PC-3 (cell line): ENCODE results near the gene MORN3. TPM values are rescaled to one million over a fixed set of nuclear protein-coding genes. Genes with fewer than 3 reads are reported as not detected.
"Not testable (repeated sequence)": the region's sequence is repeated elsewhere in the genome, so short reads cannot be mapped to it uniquely, and the experiment has no call there.

Experiments
- ATAC-seq: fragments of 200-7000 bp; cut with Tn5 transposase; 2 replicates; pipeline ENCODE4 v1.9.1; 2020; ENCODE audit warnings: mild to moderate bottlenecking, moderate library complexity
- BruUV-seq: library from RNA; stranded (reverse); fragments of 400-500 nt; replicated peaks from 2 replicates; lab custom pipeline; 2021; lab: Mats Ljungman, UMichigan
- CTCF ChIA-PET: fragments of 300-600 bp; sonication (Branson Sonifier 250); formaldehyde crosslinking; loops from one replicate; lab custom pipeline; 2022; ENCODE audit warnings: antibody characterized with exemption; lab: Charles Lee
- POLR2A ChIA-PET: fragments of 300-600 bp; sonication (Branson Sonifier 250); formaldehyde crosslinking; loops from one replicate; lab custom pipeline; 2022; ENCODE audit warnings: antibody characterized with exemption; ENCODE audit not compliant: unreplicated experiment; lab: Charles Lee
- DNase-seq: peaks from one replicate; pipeline ENCODE4 v3.0.0-alpha.2; 2015
- H2AFZ ChIP-seq: fragments of 300-600 bp; sonication (generic); 2 replicates; pipeline ENCODE4 v1.6.0; 2016; ENCODE audit warnings: antibody characterized with exemption, low read length
- H3F3A ChIP-seq: fragments of 300-600 bp; sonication (generic); one replicate; pipeline ENCODE4 v1.6.0; 2017; ENCODE audit warnings: antibody characterized with exemption, low read length, control low read depth, mild to moderate bottlenecking; ENCODE audit not compliant: unreplicated experiment
- H3K27ac ChIP-seq: fragments of 300-600 bp; sonication (generic); 2 replicates; pipeline ENCODE4 v1.5.1; 2016; ENCODE audit warnings: mild to moderate bottlenecking, low read length
- H3K27me3 ChIP-seq: fragments of 300-600 bp; sonication (generic); 2 replicates; pipeline ENCODE4 v1.6.1; 2016; ENCODE audit warnings: low read length, mixed read lengths
- H3K36me3 ChIP-seq: fragments of 300-600 bp; sonication (generic); 2 replicates; pipeline ENCODE4 v1.6.1; 2016; ENCODE audit warnings: low read depth, mixed run types, low read length, mixed read lengths
- H3K4me1 ChIP-seq: fragments of 300-600 bp; sonication (generic); 2 replicates; pipeline ENCODE4 v1.5.1; 2016; ENCODE audit warnings: low read length; ENCODE audit not compliant: insufficient read depth
- H3K4me2 ChIP-seq: fragments of 300-600 bp; sonication (generic); 2 replicates; pipeline ENCODE4 v1.6.0; 2016; ENCODE audit warnings: low read length
- H3K4me3 ChIP-seq: fragments of 300-600 bp; sonication (generic); 2 replicates; pipeline ENCODE4 v1.5.1; 2016; ENCODE audit warnings: mild to moderate bottlenecking, low read length, mixed read lengths
- H3K79me2 ChIP-seq: fragments of 300-600 bp; sonication (generic); 2 replicates; pipeline ENCODE4 v1.6.1; 2017; ENCODE audit warnings: low read length, mixed read lengths
- H3K9ac ChIP-seq: fragments of 300-600 bp; sonication (generic); 2 replicates; pipeline ENCODE4 v1.6.0; 2016; ENCODE audit warnings: mild to moderate bottlenecking, low read length
- H3K9me2 ChIP-seq: fragments of 300-600 bp; sonication (generic); replicated peaks from 2 replicates; pipeline ENCODE4 v1.6.1; 2016; ENCODE audit warnings: mixed run types, low read length, mixed read lengths
- H3K9me3 ChIP-seq: fragments of 300-600 bp; sonication (generic); 2 replicates; pipeline ENCODE4 v1.6.1; 2016; ENCODE audit warnings: low read length, mixed read lengths
- H4K20me1 ChIP-seq: fragments of 300-600 bp; sonication (generic); 2 replicates; pipeline ENCODE4 v1.6.1; 2016; ENCODE audit warnings: low read length, mixed read lengths
- EZH2 ChIP-seq: fragments of 300-600 bp; sonication (generic); IDR thresholded peaks from one replicate; pipeline ENCODE4 v1.6.1; 2017; ENCODE audit warnings: antibody characterized with exemption, mild to moderate bottlenecking, low read length; ENCODE audit not compliant: unreplicated experiment
- EZH2phosphoT487 ChIP-seq: fragments of 300-600 bp; sonication (generic); IDR thresholded peaks from 2 replicates; pipeline ENCODE4 v1.6.1; 2018; ENCODE audit warnings: mild to moderate bottlenecking, antibody characterized with exemption, low read length, borderline replicate concordance
- intact Hi-C: fragments of 100-400 bp; cut with micrococcal nuclease; formaldehyde crosslinking; loops from 2 replicates; pipeline ENCODE4 v1.9.0; 2023
- total RNA-seq: library from RNA; depleted of rRNA; stranded (reverse); fragments of >200 nt; gene quantifications from 2 replicates; pipeline ENCODE4 v1.2.3, GENCODE V29; 2014
- TF ChIP-seq, protein P1 (sequence below): fragments of 300-600 bp; sonication (generic); conservative IDR thresholded peaks from 2 replicates; pipeline ENCODE4 v1.5.1; 2017; ENCODE audit warnings: antibody characterized with exemption, low read depth, mild to moderate bottlenecking, low read length

Gene MORN3
- total RNA-seq, 1 experiment from 2014 or later = 1.7 TPM

DNA sequence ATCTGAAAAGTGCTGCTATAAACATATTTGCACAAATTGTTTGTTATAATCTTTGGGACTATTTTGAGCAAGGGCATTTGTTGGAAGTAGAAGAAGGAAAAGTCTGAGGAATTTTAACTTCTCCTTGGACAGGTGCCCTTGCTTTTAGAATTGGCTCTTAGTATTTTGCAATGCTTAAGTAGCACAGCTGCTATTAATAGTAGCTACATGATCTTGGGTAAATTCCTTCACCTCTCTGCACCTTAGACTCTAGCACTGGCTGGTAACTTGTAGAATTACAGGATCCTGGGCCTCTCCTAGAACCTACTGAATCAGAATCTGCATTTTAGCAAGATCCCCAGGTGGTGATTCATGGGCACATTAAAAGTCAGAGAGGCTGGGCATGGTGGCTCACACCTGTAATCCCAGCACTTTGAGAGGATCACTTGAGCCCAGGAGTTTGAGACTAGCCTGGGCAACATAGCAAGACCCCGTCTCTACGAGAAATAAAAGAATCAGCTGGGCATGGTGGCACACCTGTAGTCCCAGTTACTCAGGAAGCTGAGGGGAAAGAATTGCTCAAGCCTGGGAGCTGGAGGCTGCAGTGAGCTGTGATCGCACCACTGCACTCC, 32.3 kb upstream of the MORN3 start:
- ChIA-PET CTCF (interaction anchor here (1.0 kb wide), 1 partner anchor 91 kb away, joined by 3 read pairs; no protein-coding TSS in a partner anchor), POLR2A (no interaction called here)
- DNase-seq = no peak
- Histone ChIP-seq H3K79me2 (no peaks in the 10 kb centered on the region), H3K36me3 (no peaks in the 10 kb centered on the region), H3K27me3 (no peaks in the 10 kb centered on the region), H2AFZ (no peak overlapping the region), H3K4me2 (no peak overlapping the region), H3K9ac (no peak overlapping the region), H3F3A (no peaks in the 10 kb centered on the region), H3K4me1 (no peaks in the 10 kb centered on the region), H3K9me2 (no peaks in the 10 kb centered on the region), H3K9me3 (no peaks in the 10 kb centered on the region), H4K20me1 (no peaks in the 10 kb centered on the region), H3K27ac (no peak overlapping the region), H3K4me3 (no peak overlapping the region)
- no peak; the same call in 1 of the 2 replicates for ATAC-seq
- TF ChIP-seq EZH2phosphoT487 (no peak), EZH2 (no peak)
- TF ChIP-seq, protein P1, sequence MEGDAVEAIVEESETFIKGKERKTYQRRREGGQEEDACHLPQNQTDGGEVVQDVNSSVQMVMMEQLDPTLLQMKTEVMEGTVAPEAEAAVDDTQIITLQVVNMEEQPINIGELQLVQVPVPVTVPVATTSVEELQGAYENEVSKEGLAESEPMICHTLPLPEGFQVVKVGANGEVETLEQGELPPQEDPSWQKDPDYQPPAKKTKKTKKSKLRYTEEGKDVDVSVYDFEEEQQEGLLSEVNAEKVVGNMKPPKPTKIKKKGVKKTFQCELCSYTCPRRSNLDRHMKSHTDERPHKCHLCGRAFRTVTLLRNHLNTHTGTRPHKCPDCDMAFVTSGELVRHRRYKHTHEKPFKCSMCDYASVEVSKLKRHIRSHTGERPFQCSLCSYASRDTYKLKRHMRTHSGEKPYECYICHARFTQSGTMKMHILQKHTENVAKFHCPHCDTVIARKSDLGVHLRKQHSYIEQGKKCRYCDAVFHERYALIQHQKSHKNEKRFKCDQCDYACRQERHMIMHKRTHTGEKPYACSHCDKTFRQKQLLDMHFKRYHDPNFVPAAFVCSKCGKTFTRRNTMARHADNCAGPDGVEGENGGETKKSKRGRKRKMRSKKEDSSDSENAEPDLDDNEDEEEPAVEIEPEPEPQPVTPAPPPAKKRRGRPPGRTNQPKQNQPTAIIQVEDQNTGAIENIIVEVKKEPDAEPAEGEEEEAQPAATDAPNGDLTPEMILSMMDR = no peak
- intact Hi-C loops = no loop called here
- BruUV-seq = no TSS peak

DNA sequence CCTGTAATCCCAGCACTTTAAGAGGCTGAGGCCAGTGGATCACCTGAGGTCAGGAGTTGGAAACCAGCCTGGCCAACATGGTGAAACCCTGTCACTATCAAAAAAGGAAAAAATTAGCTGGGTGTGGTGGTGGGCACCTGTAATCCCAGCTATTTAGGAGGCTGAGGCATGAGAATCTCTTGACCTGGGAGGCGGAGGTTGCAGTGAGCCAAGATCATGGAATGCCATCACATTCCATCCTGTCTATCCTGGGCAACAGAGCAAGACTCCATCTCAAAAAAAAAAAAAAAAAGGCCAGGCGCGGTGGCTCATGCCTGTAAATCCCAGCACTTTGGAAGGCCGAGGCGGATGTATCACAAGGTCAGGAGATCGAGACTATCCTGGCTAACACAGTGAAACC, 28.4 kb upstream of the MORN3 start:
- H3K36me3 ChIP-seq, POLR2A ChIA-PET, H4K20me1 ChIP-seq, H2AFZ ChIP-seq, H3K9ac ChIP-seq, H3K27me3 ChIP-seq, H3K27ac ChIP-seq, BruUV-seq, H3K9me2 ChIP-seq, H3K9me3 ChIP-seq, H3K79me2 ChIP-seq, H3F3A ChIP-seq, H3K4me2 ChIP-seq, DNase-seq, ATAC-seq, H3K4me3 ChIP-seq, H3K4me1 ChIP-seq: not testable (repeated sequence)
- CTCF ChIA-PET = interaction anchor here (0.7 kb wide), 2 partner anchors 94 to 96 kb away, joined by 4 to 8 read pairs; no protein-coding TSS in a partner anchor
- intact Hi-C loops = loop anchor here (1.0 kb wide), 2 partner anchors 75 to 96 kb away; no protein-coding TSS in a partner anchor

DNA sequence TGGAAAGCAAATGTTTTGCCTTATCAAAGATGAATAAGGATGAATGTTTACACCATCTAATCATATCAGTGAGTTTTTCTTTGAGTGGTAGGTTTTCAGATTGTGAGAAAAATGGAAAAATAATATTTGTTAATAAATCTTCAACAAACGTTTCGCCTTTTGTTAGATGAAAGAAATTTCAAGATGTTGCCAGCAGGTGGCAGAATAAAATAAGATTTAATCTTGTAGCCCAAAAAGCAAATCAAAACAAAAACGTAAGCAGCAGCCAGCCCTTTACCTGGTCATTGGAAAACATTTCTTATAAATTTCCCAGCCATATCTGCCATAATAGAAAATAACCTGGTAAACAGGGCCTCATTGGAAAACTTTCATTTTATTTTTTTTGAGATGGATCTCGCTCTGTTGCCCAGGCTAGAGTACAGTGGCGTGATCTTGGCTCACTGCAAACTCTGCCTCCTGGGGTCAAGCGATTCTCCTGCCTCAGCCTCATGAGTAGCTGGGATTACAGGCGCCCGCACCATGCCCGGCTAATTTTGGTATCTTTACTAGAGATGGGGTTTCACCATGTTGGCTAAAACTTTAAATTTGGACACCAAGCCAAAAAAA, 27.7 kb upstream of the MORN3 start:
- Histone ChIP-seq H3F3A (no peaks in the 10 kb centered on the region), H3K27ac (no peak overlapping the region), H4K20me1 (no peaks in the 10 kb centered on the region), H3K4me3 (no peak overlapping the region), H3K4me2 (peak overlapping the region; percentile 23; the same call in 1 of the 2 replicates), H3K9ac (no peak overlapping the region), H3K4me1 (no peaks in the 10 kb centered on the region), H2AFZ (peak overlapping the region; percentile 51), H3K9me3 (no peaks in the 10 kb centered on the region), H3K9me2 (no peaks in the 10 kb centered on the region), H3K27me3 (no peaks in the 10 kb centered on the region), H3K79me2 (no peaks in the 10 kb centered on the region), H3K36me3 (no peaks in the 10 kb centered on the region)
- CTCF ChIA-PET = interaction anchor here (0.7 kb wide), 3 partner anchors 22 to 97 kb away, joined by 4 to 8 read pairs (median 5); no protein-coding TSS in a partner anchor
- no peak for TF ChIP-seq EZH2phosphoT487
- TF ChIP-seq, protein P1 = peak; percentile 79
- no peak for TF ChIP-seq EZH2
- POLR2A ChIA-PET = no interaction called here
- peak; percentile 88 for DNase-seq
- ATAC-seq = peak; percentile 53
- intact Hi-C loops = loop anchor here (1.0 kb wide), 2 partner anchors 76 to 97 kb away; no protein-coding TSS in a partner anchor
- BruUV-seq = no TSS peak
